Activated CD8-positive, alpha-beta memory T cell treated with anti-CD3 and anti-CD28 coated beads, Interleukin-2, amount 50 U/mL, for 48 hours (primary cell): ENCODE results near the gene CIAO3.
"Not testable (repeated sequence)": the region's sequence is repeated elsewhere in the genome, so short reads cannot be mapped to it uniquely, and the experiment has no call there.

Experiments used
- DNase-seq: peaks from one replicate; pipeline ENCODE4 v3.0.0-alpha.2; 2020

The CIAO3 gene

GRCh38 chr16:759110-759910 is 18.5 kb upstream of the CIAO3 start:
- DNase-seq, result no peak

DNA sequence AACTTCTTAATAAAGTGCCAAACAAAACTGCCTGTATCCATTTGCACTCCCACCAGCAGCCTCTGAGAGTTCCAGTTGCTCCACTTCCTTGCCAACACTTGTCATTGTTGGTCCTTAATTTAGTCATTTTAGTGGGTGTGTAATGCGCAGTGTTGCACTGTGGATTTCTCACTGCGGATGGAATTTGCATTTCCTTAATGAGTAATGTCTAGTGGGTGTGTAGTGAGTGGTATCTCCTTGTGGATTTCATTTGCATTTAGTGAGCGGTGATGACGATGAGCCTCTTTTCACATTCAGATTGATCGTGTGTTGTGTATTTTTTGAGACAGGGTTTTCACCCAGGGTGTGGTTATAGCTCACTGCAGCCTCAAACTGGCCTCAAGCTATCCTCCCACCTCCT is 15.6 kb upstream of the CIAO3 start:
- no peak for DNase-seq

- no peak for DNase-seq
Measured at GRCh38 chr16:754656-755055, 13.9 kb upstream of the CIAO3 start.

DNA sequence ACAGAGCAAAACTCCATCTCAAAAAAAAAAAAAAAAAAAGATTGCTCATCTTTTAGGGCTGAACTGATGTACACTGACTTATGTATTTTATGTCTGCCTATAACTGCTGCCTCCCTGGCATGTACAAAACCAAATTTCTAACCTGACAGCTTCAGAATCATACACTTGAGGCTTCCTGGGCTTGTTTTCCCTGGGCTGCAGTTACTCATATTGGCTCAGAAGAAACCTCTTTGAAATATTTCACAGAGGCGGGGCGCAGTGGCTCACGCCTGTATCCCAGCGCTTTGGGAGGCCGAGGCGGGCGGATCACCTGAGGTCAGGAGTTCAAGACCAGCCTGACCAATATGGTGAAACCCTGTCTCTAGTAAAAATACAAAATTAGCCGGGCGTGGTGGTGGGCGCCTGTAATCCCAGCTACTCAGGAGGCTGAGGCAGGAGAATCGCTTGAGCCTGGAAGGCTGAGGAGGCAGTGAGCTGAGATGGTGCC is 13.4 kb upstream of the CIAO3 start:
- DNase-seq, result not testable (repeated sequence)

GRCh38 chr16:752007-752312 is 11.2 kb upstream of the CIAO3 start:
- no peak for DNase-seq

DNA sequence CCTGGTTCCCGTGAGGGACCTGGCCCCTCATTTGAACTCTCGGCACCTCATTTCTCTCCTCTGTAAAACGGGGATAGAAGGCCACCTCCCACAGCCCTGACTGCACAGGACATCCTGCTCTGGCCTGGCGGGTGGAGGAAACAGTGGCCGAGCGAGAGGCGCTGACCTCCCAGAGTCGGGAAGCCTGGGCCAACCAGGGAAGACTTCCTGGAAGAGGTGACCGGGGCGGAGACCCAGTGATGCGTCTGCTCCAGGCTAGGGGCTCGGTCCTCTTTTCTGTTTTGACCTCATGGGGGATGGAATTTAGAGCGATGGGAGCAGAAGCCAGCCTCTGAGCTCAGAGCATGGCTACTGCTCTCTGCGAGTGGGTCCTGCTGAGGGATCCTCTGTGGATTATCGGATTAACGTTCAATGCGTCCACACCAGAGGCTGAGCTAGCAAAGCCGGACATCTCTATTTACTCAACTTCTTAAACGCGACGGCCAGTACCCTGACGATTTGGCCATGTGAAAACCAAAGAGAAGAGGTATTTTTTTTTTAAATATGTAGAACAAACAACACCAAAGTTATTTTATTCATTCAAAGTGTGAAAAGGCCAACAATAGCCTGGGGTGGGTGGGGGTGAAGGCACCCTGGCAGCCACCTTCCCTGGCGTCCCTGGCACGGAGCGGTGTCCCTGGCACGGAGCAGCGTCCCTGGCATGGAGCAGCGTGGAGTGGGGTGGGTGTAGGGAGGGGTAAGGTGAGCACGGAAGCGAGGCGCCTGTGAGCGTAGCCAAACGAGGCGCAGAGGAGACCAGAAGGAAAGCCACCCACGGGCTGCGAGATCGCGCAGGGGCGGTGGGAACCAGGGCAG is 10.6 kb upstream of the CIAO3 start:
- no peak for DNase-seq

DNA sequence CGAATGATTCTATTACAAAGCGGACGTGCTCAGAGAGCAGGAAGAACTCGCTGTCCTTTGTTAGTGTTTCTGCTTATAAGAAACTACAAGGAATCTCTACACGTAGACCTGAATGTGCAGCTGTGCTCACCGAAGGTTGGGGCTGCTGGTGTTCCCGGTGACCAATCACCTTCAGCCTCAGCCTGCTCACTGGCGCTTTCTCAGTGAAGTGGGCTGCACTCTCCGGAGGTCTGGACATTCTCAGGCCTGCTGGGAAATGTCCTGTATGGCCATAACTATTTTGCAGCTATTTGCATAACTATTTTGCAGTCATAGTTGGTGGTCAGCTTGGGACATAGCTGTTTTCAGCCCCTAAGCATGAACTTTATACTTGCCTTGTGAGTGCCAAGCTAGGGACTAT is 9.7 kb upstream of the CIAO3 start:
- no peak for DNase-seq

DNA sequence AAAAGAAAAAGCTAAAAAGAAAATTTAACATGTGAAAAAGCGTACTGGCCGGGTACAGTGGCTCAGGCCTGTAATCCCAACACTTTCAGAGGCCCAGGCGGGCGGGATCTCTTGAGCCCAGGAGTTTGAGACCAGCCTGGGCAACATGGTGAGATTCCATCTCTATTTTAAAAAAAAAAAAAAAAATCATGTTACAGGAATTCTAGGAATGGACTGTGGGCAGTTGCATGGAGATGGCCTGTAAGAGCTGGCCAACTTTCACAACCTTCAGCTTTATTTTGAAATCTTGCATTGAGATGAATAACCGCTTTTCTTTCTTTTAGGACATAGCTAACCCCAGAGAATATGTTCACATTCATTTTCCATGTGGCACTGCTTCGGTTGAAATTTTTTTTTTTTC is 8.2 kb upstream of the CIAO3 start:
- DNase-seq, result no peak

- no peak for DNase-seq
Measured at GRCh38 chr16:747978-748746, 7.4 kb upstream of the CIAO3 start.

- DNase-seq, result no peak
Measured at GRCh38 chr16:746637-747036, 5.8 kb upstream of the CIAO3 start.

- DNase-seq, result peak; percentile 60
Measured at GRCh38 chr16:745739-746138, 4.9 kb upstream of the CIAO3 start.

GRCh38 chr16:743794-744500 is 3.1 kb upstream of the CIAO3 start:
- no peak for DNase-seq

GRCh38 chr16:742894-743293 is 2.1 kb upstream of the CIAO3 start:
- not testable (repeated sequence) for DNase-seq

- no peak for DNase-seq
Measured at GRCh38 chr16:741986-742629, 1.3 kb upstream of the CIAO3 start.

- DNase-seq, result no peak
Measured at GRCh38 chr16:740459-740763, 386 bp downstream of the CIAO3 start.

DNA sequence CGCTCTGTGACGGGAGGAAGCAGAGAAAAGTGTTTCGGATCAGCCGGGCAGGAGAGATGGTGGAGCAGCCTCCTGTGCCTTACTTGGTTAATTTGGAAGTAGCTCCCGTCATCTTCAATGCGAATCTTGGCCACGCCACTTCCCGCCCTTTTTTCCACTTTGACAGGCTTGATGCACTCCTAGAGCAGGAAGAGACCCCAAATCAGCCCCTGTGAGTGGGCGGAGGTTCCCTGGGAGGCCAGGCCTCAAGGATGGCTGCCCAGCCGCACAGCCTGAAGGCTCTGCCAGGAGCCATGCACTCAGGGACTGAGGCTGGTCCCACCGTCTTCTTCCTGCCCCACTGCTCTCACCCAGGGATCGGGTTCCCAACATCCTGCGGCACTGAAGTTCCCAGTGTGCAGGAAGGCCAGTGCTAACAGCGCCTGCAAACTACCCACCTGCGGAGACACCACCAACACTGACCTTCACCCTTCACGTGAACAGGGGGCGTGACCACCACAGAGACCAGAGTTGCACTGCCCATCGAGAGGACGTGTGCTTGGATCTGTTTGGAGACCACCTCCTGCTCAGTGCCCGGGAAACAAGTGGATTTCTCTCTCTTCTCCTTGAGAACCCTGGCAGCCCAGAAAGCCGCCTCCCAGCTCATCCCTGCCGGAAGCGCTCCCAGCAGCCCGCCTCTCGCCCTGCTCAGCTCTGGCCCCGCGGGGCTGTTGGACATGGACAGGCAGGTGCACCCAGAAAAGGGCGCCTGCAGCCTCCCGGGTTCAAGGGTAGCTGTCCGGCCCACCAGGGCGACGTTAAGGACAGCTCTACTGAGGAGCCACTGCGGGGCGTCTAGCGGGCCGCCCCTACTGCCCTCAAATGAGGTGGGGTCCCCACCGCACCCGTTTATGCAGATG is 988 bp downstream of the CIAO3 start:
- no peak for DNase-seq

DNA sequence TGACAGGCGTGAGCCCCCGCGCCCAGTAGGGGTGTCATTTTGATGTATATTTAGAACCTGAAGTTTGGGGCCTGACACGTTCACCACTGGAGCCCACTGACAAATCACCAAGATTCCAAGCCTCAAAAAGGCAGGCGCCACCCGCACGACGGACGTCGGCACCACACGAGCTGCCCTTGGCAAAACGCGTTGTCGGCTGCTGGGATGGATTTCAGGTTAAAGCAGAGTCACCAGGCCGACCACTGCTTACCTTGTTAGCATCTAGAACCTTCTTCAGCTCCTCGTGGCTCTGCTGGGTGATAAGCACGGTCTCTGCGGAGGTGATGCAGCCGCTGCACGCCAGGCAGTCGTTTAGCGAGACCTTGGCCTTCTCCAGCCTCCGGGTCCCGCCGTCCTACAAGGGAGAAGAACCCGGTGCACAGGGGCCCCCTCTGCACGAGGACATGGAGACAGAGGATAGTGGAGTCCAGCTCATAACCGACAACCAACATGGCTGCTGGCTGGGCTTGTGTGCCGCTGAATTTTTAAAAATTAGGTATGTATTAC is 3.8 kb downstream of the CIAO3 start:
- no peak for DNase-seq

DNA sequence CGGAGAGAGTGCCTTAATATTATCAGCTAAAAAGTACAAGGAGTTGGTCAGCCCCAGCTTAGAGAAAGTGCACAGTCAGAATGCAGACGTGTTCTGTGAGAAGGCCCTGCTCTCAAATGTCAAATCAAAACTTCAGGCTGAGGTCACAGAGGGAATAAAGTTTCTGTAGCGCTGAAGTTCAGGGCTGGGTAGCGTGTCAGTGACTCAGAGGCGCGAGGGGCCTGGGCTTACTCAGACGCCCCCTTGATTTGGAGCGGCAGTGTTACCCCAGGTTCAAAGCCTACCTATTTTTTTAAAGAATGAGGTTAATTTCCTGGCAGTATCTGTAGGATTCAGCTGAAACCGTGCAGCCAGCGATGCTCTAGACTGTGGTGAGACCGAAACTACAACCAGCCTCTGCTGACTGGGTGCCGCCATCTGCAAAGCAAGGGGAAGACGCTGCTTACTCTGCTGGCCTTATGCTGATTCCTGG is 4.8 kb downstream of the CIAO3 start:
- peak; percentile 79 for DNase-seq

- peak; percentile 61 for DNase-seq
Measured at GRCh38 chr16:734981-735881, 5.6 kb downstream of the CIAO3 start.
